Measurements from ENCODE around the gene TOP3A. TPM values are rescaled to one million over a fixed set of nuclear protein-coding genes. Genes with fewer than 3 reads are reported as not detected.

TOP3A gene
- total RNA-seq, 1 experiment from 2014 or later: 52.2 TPM

DNA sequence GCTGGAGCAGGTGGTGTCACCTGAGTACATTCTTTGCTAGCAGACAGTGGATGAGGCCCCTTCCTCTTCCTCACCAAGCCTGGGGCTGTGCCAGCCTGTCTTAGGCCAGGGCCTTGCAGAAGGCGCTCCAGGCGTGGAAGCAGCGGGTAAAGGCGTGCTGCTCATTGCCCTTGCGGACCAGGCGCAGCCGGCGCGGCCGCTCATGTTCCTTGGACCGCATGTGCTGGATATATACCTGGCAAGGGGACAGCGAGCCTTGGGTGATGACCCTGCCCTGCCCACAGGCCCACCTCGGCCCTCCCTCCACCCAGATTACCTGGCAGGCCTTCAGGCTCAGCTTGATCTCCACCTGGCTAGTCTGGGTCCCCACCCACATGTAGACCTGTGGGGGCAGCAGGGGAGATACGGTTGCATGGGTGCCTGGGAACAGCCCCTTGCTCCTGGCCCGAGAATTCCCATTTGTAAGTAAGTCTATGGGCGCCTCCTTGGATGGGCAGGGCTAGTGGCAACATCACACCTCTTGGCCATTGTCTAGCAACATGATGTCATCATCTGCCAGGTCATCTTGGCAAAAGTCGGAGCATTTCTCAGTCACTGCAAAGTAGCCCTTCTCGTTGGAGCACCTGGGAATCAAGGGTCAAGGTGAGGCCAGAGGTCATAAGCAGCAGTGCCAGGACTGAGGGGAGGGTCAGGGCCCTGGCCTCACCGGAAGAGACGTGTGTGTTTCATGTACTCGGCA is 69.6 kb downstream of the TOP3A start:
- no peaks in the 10 kb centered on the region for H3K9me3 ChIP-seq (ENCODE audit: insufficient read depth, low read depth)
- ChIA-PET POLR2A (ENCODE audit: unreplicated experiment) (no interaction called here), CTCF (no interaction called here)
- intact Hi-C loops (cut with micrococcal nuclease; ENCODE audit: unreplicated experiment): no loop called here
- H4K20me1 ChIP-seq (ENCODE audit: insufficient read depth): peaks cover 18% of the 10 kb centered on the region
- H3K79me2 ChIP-seq (ENCODE audit: low read depth): no peaks in the 10 kb centered on the region
- BruUV-seq (replicated peaks): no TSS peak
- no peak overlapping the region for H3K27ac ChIP-seq
- H3K4me3 ChIP-seq: no peak overlapping the region
- H3K4me1 ChIP-seq (replicated peaks; ENCODE audit: insufficient read depth): no peaks in the 10 kb centered on the region
- H3K27me3 ChIP-seq (ENCODE audit: insufficient read depth, low read depth): no peaks in the 10 kb centered on the region
- H3K4me2 ChIP-seq: no peak overlapping the region
- TF ChIP-seq, protein P1, sequence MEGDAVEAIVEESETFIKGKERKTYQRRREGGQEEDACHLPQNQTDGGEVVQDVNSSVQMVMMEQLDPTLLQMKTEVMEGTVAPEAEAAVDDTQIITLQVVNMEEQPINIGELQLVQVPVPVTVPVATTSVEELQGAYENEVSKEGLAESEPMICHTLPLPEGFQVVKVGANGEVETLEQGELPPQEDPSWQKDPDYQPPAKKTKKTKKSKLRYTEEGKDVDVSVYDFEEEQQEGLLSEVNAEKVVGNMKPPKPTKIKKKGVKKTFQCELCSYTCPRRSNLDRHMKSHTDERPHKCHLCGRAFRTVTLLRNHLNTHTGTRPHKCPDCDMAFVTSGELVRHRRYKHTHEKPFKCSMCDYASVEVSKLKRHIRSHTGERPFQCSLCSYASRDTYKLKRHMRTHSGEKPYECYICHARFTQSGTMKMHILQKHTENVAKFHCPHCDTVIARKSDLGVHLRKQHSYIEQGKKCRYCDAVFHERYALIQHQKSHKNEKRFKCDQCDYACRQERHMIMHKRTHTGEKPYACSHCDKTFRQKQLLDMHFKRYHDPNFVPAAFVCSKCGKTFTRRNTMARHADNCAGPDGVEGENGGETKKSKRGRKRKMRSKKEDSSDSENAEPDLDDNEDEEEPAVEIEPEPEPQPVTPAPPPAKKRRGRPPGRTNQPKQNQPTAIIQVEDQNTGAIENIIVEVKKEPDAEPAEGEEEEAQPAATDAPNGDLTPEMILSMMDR (conservative IDR thresholded peaks at IDR 0.05): no peak
- TF ChIP-seq EZH2 (IDR thresholded peaks at IDR 0.05; ENCODE audit: low read depth): no peak
- H3F3A ChIP-seq (ENCODE audit: insufficient read depth, low read depth): peaks cover 46% of the 10 kb centered on the region; the same call in 1 of the 2 replicates
- H2AFZ ChIP-seq: no peak overlapping the region
- no peaks in the 10 kb centered on the region for H3K9me2 ChIP-seq (ENCODE audit: insufficient read depth)
- DNase-seq: no peak
- H3K36me3 ChIP-seq (ENCODE audit: low read depth): peaks cover 20% of the 10 kb centered on the region

DNA sequence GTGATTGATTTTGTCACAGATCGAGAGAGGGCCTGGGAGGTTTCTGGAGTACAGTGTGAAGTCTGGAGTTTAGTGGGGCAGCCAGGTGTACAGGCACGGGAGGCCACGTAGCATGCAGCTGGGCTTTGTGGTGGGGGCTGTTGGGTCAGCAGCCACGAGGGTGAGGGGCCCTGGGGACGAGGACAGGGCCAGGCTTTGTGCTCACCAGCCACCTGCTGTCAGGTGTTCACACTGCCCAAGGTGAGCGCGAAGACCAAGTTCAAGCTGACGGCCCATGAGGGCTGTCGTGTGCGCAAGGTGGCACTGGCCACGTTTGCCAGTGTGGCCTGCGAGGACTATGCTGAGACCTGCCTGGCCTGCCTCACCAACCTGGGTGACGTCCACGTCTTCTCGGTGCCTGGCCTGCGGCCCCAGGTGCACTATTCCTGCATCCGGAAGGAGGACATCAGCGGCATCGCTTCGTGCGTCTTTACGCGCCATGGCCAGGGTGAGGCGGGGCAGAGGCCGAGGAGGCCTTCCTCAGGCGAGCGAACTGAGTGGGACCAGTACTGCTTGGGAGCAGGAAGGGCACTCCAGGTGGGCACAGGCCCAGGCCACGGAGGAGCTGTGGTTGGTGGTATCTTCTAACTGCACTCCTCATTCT is 73.4 kb downstream of the TOP3A start:
- no peak overlapping the region for H3K4me2 ChIP-seq
- H3K9me3 ChIP-seq (ENCODE audit: insufficient read depth, low read depth): no peaks in the 10 kb centered on the region
- no peak overlapping the region for H2AFZ ChIP-seq
- CTCF ChIA-PET: no interaction called here
- BruUV-seq (replicated peaks): no TSS peak
- intact Hi-C loops (cut with micrococcal nuclease; ENCODE audit: unreplicated experiment): no loop called here
- peaks cover 23% of the 10 kb centered on the region; the same call in 1 of the 2 replicates for H3F3A ChIP-seq (ENCODE audit: insufficient read depth, low read depth)
- H3K9me2 ChIP-seq (ENCODE audit: insufficient read depth): no peaks in the 10 kb centered on the region
- no peak for DNase-seq
- 0 out of 2 replicates have a peak, but pooled peaks cover under 1% of the 10 kb centered on the region for H3K4me1 ChIP-seq (replicated peaks; ENCODE audit: insufficient read depth)
- no peak overlapping the region for H3K4me3 ChIP-seq
- peaks cover under 1% of the 10 kb centered on the region for H4K20me1 ChIP-seq (ENCODE audit: insufficient read depth)
- H3K27me3 ChIP-seq (ENCODE audit: insufficient read depth, low read depth): no peaks in the 10 kb centered on the region
- peaks cover 16% of the 10 kb centered on the region for H3K36me3 ChIP-seq (ENCODE audit: low read depth)
- POLR2A ChIA-PET (ENCODE audit: unreplicated experiment): no interaction called here
- no peak for TF ChIP-seq EZH2 (IDR thresholded peaks at IDR 0.05; ENCODE audit: low read depth)
- TF ChIP-seq, protein P1 (conservative IDR thresholded peaks at IDR 0.05): no peak
- H3K27ac ChIP-seq: no peak overlapping the region
- no peaks in the 10 kb centered on the region for H3K79me2 ChIP-seq (ENCODE audit: low read depth)

DNA sequence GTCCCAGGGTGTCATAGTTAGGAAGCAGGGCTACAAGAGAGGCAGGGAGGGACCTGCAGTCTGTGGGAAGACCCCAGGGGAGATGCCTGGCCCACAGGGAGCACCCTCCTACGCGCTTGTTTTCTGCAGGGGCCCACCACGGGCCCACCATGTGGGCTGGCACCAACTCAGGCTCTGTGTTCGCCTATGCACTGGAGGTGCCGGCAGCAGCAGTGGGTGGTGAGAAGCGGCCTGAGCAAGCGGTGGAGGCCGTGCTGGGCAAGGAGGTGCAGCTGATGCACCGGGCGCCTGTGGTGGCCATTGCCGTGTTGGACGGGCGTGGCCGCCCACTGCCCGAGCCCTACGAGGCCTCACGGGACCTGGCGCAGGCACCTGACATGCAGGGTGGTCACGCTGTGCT is 74.3 kb downstream of the TOP3A start:
- no peaks in the 10 kb centered on the region for H3K9me2 ChIP-seq (ENCODE audit: insufficient read depth)
- no peak overlapping the region for H3K27ac ChIP-seq
- no TSS peak for BruUV-seq (replicated peaks)
- CTCF ChIA-PET: no interaction called here
- DNase-seq: no peak
- peaks cover 22% of the 10 kb centered on the region; the same call in 1 of the 2 replicates for H3F3A ChIP-seq (ENCODE audit: insufficient read depth, low read depth)
- H4K20me1 ChIP-seq (ENCODE audit: insufficient read depth): no peaks in the 10 kb centered on the region; the same call in none of the 2 replicates
- intact Hi-C loops (cut with micrococcal nuclease; ENCODE audit: unreplicated experiment): no loop called here
- H3K9me3 ChIP-seq (ENCODE audit: insufficient read depth, low read depth): no peaks in the 10 kb centered on the region
- peaks cover 10% of the 10 kb centered on the region for H3K4me1 ChIP-seq (replicated peaks; ENCODE audit: insufficient read depth)
- TF ChIP-seq EZH2 (IDR thresholded peaks at IDR 0.05; ENCODE audit: low read depth): no peak
- TF ChIP-seq, protein P1 (conservative IDR thresholded peaks at IDR 0.05): no peak
- no peaks in the 10 kb centered on the region for H3K79me2 ChIP-seq (ENCODE audit: low read depth)
- no peak overlapping the region for H3K4me2 ChIP-seq
- no peak overlapping the region for H3K4me3 ChIP-seq
- H3K36me3 ChIP-seq (ENCODE audit: low read depth): peaks cover 7% of the 10 kb centered on the region; the same call in 1 of the 2 replicates
- H3K27me3 ChIP-seq (ENCODE audit: insufficient read depth, low read depth): no peaks in the 10 kb centered on the region
- POLR2A ChIA-PET (ENCODE audit: unreplicated experiment): interaction anchor here (0.6 kb wide), 1 partner anchor 137 kb away, joined by 3 read pairs; the partner anchor contains the start of gene EVPLL
- no peak overlapping the region for H2AFZ ChIP-seq

Data from PC-9 (cell line).